Colonic mucosa (tissue), 4 donors: ENCODE data around the gene F2RL3. TPM values are rescaled to one million over a fixed set of nuclear protein-coding genes. Genes with fewer than 3 reads are reported as not detected.
"Not testable (repeated sequence)": the region's sequence is repeated elsewhere in the genome, so short reads cannot be mapped to it uniquely, and the experiment has no call there.

Experiments used
- DNase-seq: peaks from one replicate; pipeline ENCODE4 v3.0.0-alpha.2; 2020
- H3K27ac ChIP-seq: fragments of 200-600 bp; one replicate; pipeline ENCODE4 v1.8.0; 2021
- H3K27me3 ChIP-seq: fragments of 200-600 bp; one replicate; pipeline ENCODE4 v1.8.0; 2021
- H3K36me3 ChIP-seq: fragments of 200-600 bp; one replicate; pipeline ENCODE4 v1.8.0; 2021
- H3K4me1 ChIP-seq: fragments of 200-600 bp; one replicate; pipeline ENCODE4 v1.8.0; 2021; ENCODE audit warnings: mild to moderate bottlenecking
- H3K4me3 ChIP-seq: fragments of 200-600 bp; one replicate; pipeline ENCODE4 v1.8.0; 2021
- H3K9ac ChIP-seq, 2 donors: one replicate each; pipeline ENCODE4 v1.7.0; 2013; ENCODE audit warnings: control low read depth in 2 of 2, low read depth in 2 of 2, low read length in 2 of 2
- H3K9me3 ChIP-seq: fragments of 200-600 bp; one replicate; pipeline ENCODE4 v1.8.0; 2021
- CTCF ChIP-seq: fragments of 200-600 bp; IDR thresholded peaks from one replicate; pipeline ENCODE4 v1.8.0; 2022; ENCODE audit warnings: antibody characterized with exemption, mild to moderate bottlenecking
- intact Hi-C: fragments of 100-400 bp; cut with DNase I; formaldehyde crosslinking; loops from one replicate; pipeline ENCODE4 v1.14.1; 2022
- total RNA-seq, 2 donors: library from RNA; stranded (reverse); fragmentation: NEBNext Ultra II Directional in 1 of 2; extraction: Animal tissue kit (Norgen Biotek cat#: 25700) in 1 of 2; gene quantifications; one replicate each; pipeline ENCODE4 v1.2.1, GENCODE V29; 2021
- donor health status: healthy.
- donor health status: DM: no; HTN: no; CAD: no.
- donor health status: DM: no; HTN: no; CAD: no.

The F2RL3 gene
- total RNA-seq, 2 donors from 2014 or later: 0.84 to 0.98 TPM

GRCh38 chr19:16874250-16874977, 14.4 kb upstream of the F2RL3 start:
- Histone ChIP-seq H3K36me3 (peaks cover 8% of the 10 kb centered on the region), H3K4me1 (no peaks in the 10 kb centered on the region), H3K27me3 (no peaks in the 10 kb centered on the region), H3K9ac (no peak overlapping the region), H3K9me3 (no peaks in the 10 kb centered on the region), H3K4me3 (no peak overlapping the region), H3K27ac (no peak overlapping the region)
- intact Hi-C loops: no loop called here
- no peak for DNase-seq
- no peak for TF ChIP-seq CTCF

- H3K27me3 ChIP-seq, intact Hi-C loops, H3K9ac ChIP-seq, H3K4me1 ChIP-seq, H3K4me3 ChIP-seq, DNase-seq, H3K9me3 ChIP-seq, H3K36me3 ChIP-seq, H3K27ac ChIP-seq: not testable (repeated sequence)
Measured at GRCh38 chr19:16874978-16875299, 13.9 kb upstream of the F2RL3 start.

GRCh38 chr19:16875584-16876555, 12.9 kb upstream of the F2RL3 start:
- no peaks in the 10 kb centered on the region for H3K27me3 ChIP-seq
- no peak for DNase-seq
- H3K4me1 ChIP-seq: no peaks in the 10 kb centered on the region
- H3K36me3 ChIP-seq: peaks cover 8% of the 10 kb centered on the region
- no peak overlapping the region for H3K27ac ChIP-seq
- no peak overlapping the region for H3K9ac ChIP-seq
- intact Hi-C loops: no loop called here
- H3K9me3 ChIP-seq: no peaks in the 10 kb centered on the region
- TF ChIP-seq CTCF: no peak
- H3K4me3 ChIP-seq: no peak overlapping the region

- H3K36me3 ChIP-seq: peaks cover 8% of the 10 kb centered on the region
- DNase-seq: no peak
- TF ChIP-seq CTCF: no peak
- no peak overlapping the region for H3K9ac ChIP-seq
- H3K4me1 ChIP-seq: no peaks in the 10 kb centered on the region
- no peaks in the 10 kb centered on the region for H3K9me3 ChIP-seq
- no peak overlapping the region for H3K27ac ChIP-seq
- no peaks in the 10 kb centered on the region for H3K27me3 ChIP-seq
- H3K4me3 ChIP-seq: no peak overlapping the region
- intact Hi-C loops: no loop called here
Measured at GRCh38 chr19:16876904-16877361, 11.9 kb upstream of the F2RL3 start.

GRCh38 chr19:16877581-16877980, 11.2 kb upstream of the F2RL3 start:
- Histone ChIP-seq H3K9ac (no peak overlapping the region), H3K4me1 (no peaks in the 10 kb centered on the region), H3K9me3 (no peaks in the 10 kb centered on the region), H3K36me3 (peaks cover 8% of the 10 kb centered on the region), H3K27me3 (no peaks in the 10 kb centered on the region), H3K27ac (no peak overlapping the region), H3K4me3 (no peak overlapping the region)
- intact Hi-C loops: no loop called here
- TF ChIP-seq CTCF: no peak
- no peak for DNase-seq
